DMS79 (cell line): Measurements from ENCODE around the gene SLC24A4.
A peak's percentile ranks its signal among the peaks of the same experiment; 100 is the strongest.

Experiments
- DNase-seq: peaks from one replicate; lab custom pipeline; 2025; lab: John Stamatoyannopoulos, UW

SLC24A4 gene

DNA sequence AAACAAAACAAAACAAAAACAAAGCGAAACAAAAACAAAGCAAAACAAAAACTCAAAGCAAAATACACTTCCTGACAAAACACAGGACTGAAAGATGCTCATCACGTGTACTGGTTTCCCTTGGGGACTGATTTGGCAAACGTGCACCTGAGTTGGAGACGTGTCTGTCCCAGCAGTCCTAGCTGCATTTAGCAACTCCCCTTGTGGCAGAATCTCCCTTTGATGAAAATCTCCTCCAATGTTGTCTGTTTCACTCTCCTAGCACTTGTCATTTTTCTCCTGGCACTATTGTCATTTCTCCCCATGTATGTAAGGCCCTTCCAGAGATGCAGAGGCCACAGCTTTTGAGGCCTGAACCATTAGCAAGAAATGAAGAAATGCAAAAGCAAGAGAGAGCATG lies 6.8 kb upstream of the SLC24A4 start:
- no peak for DNase-seq

DNA sequence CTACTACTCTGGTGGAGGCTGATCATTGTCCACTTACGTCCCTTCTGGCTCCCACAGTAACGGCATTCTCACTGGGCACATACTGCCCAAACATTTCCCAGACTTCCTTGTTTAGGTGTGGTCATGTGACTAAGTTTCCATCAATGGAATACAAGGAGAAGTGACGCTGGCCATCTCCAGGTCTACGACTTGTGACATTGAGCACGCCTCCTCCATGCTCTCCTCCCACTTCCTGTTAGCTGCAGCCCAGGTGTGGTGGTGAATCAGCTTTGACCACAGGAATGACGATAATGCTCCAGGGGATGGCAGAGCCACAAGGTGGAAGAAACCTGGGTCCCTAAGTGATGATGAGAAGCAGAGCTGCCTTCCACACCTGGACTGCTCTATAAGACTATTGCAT lies 6.0 kb upstream of the SLC24A4 start:
- no peak for DNase-seq

DNA sequence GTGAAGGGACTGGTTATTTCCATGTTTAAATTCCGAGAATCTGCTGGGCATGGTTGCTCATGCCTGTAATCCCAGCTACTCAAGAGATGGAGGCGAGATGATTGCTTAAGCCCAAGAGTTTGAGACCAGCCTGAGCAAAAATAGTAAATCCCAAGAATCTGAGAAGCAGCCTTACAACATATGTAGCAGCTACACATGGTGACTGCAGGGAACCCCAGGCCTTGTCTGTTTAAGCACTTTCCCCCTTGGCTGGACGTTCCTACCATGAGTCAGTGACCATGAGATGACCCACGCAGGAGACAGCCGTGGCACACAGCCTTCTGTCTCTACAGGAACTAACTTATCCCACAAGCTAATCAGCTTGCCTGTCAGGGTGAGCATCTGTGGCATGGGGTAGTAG lies 5.5 kb upstream of the SLC24A4 start:
- DNase-seq = no peak

DNA sequence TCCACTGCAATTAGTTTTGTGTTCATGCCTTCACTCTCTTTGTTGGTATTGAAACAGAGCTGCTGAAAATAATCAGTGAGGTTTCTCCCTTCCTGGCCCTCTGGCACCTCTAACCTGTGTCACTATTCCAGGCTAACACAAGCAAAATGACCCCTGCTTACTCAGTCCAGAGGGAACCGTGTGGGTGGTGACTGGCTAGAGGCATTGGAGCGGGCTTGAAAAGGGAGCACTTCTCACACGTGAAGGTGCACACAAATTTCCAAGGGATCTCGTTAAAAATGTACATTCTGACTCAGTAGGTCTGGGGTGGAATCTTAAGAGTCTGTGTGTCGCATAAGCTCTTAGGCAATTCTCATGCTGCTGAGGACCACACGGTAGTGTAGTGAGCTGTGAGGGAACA lies 1.3 kb upstream of the SLC24A4 start:
- DNase-seq = no peak

DNA sequence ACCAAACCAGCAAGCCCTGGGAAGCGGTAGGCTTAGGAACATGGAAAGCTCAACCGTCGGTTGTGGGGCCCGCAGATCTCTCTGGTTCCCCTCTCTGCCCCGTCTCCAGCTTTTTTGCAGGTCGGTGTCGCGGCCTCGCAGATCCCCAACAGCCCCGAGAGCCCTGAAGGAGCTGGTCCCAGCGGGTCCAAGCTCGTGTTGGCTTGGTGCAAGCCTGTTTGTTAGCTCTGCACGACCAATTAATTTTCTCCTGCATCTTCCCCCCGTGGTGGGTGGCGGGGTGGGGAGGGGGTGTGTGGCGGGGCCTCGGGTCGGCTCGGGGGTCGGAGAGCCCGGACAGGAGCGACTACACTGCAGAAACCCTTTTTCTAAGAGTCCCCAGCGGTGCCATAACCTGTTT lies 449 bp upstream of the SLC24A4 start:
- DNase-seq = no peak

DNA sequence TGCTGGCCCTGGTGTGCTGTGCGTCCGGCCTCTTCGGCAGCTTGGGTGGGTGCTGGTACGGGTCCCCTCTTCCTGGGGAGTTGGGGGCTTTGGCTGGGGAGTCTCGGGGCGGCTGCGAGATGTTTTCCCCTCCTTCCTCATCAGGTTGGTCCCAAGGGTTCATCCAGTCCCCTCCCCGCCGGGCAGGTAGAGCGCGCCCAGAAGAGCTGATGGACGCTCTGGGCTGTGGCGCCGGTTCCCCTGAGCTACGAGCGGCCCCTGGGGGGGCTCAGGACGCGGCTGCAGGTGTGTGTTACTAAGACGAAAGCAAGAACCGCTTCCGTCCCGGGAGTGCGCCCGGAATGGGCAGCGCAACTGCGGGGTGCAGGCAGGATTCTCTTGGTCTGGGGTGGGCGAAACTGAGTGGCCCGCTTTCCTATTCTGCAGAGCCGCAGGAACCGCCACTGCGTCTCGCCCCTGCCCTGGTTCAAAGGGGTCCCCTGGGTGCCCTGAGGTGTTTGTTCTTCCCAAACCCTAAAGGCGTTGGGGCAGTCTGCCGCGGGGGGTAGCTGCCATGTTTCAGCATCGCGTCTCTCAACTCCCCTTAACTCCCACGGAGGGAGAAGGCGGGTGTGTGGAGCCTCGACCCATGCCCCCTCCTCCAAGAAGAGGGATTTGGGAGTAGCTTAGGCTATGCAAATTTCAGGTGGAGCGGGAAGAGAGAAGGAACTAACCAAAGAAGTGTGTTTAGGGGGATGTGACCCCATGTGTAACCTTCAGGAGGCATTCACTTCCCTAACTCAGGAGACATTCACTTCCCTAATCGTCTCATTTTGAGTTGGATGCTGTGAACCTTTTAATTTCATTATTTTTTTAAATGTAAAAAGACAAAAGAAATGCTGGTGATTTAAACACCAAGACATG lies 1.2 kb downstream of the SLC24A4 start:
- no peak for DNase-seq

DNA sequence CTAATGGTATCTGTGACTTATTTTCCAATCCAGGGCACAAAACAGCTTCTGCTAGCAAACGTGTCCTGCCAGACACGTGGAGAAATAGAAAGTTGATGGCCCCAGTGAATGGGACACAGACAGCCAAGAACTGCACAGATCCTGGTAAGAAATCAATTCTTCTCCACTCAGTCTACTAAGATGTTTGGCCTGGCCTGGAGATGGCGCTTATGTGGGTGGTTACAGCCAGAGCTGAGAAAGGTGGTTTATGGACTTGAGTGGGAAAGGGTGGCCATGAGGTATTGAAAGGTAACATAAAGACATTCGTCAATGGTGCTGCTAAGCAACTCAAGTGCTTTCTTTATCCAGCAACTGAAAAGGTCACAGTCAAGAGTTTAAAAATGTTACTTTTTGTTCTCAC lies 2.9 kb downstream of the SLC24A4 start:
- no peak for DNase-seq

DNA sequence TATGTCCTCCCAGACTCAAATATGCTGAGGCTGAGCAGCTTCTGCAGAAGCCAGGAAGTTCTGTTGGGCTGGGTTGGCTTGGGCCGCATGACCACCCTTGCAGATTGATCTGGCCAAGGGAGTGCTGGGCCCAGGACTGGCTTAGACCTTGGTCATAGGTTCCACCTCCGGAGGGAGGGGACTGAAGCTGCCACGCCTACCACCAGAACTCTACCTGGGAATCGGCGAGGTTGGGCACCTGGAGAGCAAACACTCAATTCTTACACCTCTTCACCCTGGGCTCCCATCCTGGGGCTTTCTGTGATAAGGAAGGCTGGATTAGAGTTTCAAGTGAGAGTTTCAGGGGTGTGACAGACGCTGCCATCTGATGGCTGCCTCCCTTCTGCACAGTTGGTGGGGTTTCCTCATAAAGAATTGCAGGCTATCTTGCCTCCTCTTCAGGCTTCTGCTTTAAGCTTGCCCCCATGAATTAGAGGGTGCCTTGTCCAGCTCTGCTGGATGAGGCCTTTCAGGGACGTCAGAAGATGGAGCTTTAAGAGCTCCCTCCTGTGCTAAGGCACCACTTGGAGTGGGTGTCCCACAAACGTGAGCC lies 5.8 kb downstream of the SLC24A4 start:
- no peak for DNase-seq

DNA sequence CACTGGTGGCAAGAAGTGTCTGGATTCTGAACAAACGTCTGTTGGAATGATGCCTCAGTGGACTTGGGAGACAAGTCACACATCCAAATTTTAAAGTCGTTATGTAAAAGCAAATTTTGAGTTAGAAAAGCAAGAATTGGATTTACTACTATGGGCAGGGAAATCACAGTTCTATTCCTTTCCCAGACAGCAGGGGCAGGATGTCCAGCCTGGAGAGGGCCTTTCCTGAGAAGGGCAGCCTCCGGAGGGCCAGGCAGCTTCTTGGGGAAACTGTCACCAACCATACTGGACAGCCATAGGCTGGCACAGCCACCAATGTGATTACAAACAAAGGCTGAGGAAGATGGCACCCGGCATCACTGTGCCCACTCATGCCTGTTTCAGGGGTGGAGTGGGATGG lies 11.1 kb downstream of the SLC24A4 start:
- DNase-seq = no peak

DNA sequence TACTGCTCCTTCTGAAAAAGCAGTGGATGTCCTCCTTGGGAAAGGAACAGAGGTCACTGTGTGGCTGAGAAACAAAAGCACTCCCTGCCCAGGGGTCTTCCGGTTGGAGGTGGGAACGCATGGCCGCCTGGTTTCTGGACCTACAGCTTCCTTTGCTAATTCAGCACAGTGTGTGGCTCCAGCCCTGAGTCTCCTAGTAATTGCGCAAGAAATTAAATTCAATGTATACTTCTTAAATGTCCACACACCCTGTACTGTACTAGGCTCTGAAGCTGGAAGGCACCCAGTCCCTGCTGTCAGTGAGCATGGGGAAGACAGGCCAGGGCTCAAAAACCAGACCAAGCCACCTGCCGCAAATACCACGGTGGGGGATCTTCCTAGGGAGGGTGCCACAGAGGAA lies 13.4 kb downstream of the SLC24A4 start:
- no peak for DNase-seq

DNA sequence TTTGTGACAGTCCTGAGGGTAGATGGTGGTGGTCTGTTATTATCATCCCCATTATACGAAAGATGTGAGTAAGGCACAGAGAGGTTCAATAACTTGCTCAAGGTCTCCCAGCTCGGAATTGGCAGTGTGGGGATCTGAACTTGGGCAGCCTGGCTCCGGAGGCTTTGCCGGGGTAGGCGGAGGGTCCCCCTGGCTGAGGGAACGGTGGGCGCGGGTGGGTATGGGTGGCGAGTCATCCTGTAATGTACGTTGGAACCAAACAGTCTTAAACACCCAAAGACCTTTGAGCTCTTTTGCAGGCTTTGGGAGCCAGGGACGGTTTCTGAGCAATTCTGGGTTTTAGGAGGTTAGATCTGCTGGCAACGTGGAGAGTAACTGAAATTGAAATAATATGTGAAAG lies 16.5 kb downstream of the SLC24A4 start:
- DNase-seq = no peak

DNA sequence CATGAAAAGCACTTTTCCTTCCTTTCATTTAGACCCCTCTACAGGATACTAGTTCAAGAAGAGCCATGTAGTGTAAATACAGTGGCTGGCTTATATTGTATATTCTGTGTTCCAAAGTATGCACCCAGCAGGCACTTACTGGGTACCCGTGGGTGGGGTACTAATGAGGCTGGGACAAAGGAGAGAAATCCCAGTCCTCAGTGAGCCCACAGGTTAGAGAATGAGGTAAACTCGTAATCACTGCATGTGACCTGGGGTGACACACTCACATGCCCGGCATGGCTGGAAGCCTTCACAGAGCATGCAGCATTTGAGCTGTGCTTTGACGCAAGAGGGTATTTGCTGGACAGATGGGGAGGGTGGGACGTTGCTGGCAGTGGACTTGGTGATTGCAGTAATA lies 17.1 kb downstream of the SLC24A4 start:
- no peak for DNase-seq

DNA sequence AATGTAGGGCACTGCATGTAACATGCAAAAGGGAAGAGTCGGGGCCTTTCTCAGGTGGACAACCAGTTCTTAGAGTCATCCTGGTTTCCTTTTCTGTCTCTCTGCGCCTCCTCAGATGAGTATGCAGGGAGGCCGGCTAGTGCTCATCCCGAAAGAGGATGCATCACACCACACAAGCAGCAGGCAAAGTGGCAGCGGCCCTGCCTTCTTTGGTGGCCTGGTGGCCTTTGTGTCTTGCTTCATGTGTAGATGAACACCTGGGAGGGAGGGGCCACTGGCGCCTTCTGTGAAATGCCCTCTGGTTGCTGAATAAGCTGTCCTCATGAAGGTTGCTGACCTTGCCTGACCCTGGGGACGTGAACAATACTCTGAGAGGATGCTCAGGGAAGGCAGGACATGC lies 18.0 kb downstream of the SLC24A4 start:
- DNase-seq = no peak

DNA sequence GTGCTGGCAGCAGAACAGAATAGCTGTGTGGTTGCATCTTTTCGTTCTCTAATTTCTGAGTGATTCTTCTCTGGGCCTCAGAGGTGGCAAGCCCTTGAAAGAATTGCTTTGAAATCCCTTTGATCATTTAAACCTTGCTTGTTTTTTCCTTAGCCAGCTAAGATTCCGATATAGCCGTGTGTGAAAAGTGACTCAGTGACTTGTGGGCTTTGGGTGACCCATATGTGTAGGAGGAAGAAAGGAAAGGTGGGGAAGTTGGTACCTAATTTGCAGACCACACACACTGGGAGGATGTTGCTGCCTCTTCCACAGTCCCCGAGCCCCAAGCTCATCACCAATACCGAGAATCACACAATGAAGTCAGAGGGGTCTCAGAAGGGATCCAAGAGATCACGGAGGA lies 18.8 kb downstream of the SLC24A4 start:
- DNase-seq = no peak

DNA sequence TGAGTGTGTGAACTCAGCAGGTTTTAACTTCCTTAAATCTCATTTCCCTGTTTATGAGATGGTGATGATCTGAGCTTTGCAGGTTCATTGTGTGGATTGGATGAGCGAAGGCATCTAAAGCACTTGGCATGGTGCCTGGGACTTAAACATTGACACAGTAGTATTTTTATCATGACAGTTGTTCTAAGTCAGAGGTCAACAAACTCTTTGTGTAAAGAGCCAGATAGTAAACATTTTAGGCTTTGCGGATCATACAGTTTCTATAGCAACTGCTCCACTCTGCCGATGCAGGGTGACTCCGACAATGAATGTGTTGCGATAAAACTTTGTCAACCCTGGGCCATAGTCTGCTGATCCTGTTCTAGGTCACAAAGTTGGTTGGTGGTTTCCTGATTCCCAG lies 25.2 kb downstream of the SLC24A4 start:
- DNase-seq = no peak

DNA sequence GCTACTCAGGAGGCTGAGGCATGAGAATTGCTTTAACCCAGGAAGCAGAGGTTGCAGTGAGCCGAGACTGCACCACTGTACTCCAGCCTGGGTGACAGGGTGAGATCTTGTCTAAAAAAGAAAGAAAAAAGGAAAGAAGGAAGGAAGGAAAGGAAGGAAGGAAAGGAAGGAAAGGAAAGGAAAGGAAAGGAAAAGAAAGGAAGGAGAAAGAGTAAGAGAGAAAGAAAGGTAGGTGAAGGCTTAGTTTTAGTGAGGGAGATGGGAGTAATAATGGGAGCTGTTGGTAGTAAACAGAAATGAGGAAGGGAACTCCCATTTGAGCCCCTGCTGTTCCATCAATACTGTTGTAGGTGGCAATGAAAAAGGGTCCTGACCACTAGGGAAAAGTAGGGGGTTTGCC lies 28.8 kb downstream of the SLC24A4 start:
- no peak for DNase-seq

DNA sequence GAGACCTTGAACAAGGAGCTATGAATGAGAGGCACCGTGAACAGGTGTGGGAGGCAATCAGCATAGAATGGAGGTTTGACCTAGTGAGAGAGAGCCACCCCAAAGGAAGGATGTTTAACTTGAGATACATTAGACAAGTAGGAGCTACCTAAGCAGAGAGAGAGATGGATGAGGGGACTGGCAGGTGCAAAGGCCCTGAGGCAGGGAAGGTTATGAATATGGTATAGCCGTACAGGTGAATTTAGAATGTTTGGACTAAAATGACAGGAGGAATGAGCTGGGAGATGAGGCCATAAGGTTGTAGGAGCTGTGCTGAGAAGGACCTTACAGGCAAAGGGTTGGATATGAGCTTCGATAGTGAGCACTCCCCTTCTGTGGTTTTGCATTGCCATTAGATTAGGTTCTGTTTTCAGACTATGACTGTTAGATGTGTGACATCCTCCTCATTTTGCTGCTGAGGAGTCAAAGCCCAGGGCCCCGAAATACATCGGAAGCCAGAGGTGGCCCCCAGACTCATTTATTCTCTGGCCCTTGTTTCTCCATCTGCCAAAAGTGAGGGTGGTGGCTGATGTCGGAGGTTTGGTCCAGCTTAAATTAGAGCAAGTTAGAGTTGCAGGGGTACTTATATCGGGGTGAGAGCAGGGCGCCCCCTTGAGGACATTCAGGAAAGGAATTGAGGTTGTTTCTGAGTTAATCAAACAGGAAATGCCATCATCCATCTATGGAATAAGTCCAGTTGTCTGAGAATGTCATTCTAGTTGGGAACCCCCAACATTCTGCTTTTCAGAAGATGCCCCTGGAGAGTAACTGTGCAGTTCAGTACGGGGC lies 29.4 kb downstream of the SLC24A4 start:
- DNase-seq = no peak

DNA sequence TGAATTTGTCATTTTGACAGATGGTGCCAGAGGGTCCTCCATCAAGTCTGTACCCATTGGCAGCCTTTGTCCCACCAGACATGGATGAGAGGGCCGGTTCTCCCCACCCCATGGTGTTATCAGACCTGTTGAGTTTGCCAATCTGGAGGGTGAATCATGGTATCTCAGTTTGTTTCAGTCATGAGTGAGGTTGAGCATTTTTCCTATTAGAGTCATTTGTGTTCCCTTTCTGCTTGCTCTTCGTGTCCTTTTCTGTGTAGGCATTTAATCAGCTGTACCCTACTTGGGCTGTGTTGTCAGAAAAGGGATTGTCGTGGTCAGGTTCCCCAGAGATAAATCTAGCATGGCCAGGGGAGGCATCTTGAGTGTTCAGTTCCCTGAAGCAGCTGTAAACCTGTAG lies 30.5 kb downstream of the SLC24A4 start:
- no peak for DNase-seq

DNA sequence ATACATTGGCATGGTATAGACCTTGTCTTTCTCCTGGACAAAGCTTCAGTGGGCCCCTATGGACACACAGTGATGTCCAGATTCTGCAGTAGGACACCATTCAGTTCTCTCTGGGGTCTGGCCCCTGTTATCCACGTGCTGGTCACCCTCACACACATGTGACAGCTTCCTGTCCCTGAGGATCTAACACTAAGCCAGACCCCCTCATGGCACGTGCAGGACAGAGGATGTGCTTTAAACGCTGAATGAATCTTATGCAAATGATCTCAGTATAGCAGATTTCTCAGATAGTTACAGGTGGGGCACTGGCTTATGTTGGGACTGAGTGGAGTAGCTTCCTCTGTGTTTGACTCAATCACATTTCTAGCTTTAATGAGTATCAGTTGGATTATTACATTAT lies 33.7 kb downstream of the SLC24A4 start:
- DNase-seq = no peak

DNA sequence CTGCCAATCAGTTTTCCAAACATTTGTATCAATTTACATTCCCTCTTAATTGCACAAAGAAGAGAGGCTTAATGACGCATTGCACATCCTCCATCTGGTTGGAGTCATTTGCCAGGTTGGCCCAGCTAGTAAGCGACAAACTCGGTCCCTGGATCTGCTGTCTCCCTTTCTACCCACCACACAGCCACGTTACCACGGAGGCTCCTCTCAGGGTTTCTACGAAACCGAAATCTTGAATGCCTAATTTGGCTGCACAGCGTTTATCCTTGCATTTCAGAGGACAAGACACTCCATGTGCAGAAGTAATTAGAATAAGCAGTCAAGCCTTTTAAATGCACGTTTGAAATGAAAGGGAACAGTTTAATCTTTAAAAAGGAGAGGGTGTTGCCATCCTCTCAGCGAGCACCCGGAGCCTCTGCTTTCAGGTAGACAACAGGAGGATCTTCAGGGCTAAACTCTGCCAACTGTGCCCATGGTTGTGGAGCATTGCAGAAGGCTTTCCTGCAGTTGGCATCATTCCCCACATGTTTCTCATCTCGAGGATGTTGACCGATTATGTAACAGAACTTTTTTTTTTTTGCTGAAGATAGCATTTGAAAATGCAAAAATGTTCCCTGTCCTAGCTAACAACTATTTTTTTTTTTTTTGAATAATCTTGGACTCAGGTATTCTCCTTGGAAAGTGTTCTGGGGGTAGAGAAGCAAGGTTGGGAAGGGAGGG lies 37.8 kb downstream of the SLC24A4 start:
- no peak for DNase-seq

DNA sequence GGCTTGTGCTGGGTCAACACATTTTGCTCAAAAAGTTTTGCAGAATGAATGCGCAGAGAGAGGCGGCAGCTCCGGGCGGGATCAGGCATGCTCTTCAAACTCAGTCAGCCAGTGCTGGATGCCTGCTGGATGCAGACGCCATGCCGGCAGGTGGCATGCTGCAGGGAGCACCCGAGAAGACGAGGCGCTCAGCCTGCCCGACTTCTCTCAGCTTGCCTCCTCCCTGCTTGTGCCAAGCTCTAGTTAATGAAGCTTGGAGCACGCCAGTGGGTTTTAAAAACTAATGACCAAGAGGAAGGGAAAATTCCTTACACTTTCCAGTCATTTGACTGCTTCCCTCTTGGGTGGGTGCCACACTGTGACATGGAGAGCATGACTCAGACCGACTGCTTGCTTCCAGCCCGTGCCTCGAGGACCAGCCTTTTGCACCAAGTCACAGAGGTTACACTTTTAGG lies 39.8 kb downstream of the SLC24A4 start:
- DNase-seq = peak; percentile 80

DNA sequence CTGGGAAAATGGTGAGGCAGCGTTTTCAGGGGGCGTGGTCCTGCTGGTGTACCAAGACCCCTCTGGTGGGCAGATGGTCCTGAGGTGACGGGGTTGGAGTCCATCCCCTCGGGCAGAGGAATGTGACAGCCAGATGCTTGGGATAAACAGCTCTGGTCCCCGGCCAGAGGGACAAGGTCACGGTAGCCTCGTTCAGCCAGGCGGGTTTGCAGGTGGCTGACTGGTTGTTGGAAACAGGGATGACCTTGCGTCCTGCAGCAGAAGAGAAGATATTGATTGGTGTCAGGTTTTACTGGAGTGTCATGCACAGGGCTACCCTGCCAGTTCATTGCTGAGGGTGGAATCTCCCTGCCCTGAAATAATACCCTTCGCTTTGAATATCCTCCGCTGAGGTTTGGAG lies 43.3 kb downstream of the SLC24A4 start:
- no peak for DNase-seq
